C4-2B (cell line): Measurements from ENCODE around the gene CXCR6.

Source experiments
- H3K27ac ChIP-seq: fragments of 450-650 bp; 2 replicates; pipeline ENCODE4 v1.5.1; 2017
- ZFX ChIP-seq: fragments of 450-650 bp; IDR thresholded peaks from 2 replicates; pipeline ENCODE4 v1.6.1; 2017
- TF ChIP-seq, protein P1 (sequence below): fragments of 450-650 bp; conservative IDR thresholded peaks from 2 replicates; pipeline ENCODE4 v1.5.1; 2017; ENCODE audit warnings: mild to moderate bottlenecking

The CXCR6 gene

DNA sequence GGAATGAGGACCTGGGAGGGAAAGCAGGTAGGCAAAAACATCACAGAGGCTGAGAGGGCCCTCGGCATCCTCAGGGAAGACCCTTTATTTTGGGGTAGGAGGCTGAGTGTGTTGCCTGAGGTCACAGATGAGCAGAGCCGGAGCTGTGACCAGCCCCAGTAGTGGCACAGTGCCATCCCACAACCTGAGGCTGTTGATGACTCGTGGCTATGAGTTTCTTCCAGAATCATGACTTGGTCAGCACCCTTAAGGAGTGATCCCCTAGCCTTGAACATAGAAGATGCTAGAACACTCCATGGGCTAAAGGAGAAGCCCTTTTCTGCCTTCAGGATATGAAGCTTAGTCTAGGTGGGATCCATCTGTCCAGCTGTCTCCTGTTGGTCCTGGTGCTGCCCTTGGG, 19.5 kb upstream of the CXCR6 start:
- TF ChIP-seq, protein P1, sequence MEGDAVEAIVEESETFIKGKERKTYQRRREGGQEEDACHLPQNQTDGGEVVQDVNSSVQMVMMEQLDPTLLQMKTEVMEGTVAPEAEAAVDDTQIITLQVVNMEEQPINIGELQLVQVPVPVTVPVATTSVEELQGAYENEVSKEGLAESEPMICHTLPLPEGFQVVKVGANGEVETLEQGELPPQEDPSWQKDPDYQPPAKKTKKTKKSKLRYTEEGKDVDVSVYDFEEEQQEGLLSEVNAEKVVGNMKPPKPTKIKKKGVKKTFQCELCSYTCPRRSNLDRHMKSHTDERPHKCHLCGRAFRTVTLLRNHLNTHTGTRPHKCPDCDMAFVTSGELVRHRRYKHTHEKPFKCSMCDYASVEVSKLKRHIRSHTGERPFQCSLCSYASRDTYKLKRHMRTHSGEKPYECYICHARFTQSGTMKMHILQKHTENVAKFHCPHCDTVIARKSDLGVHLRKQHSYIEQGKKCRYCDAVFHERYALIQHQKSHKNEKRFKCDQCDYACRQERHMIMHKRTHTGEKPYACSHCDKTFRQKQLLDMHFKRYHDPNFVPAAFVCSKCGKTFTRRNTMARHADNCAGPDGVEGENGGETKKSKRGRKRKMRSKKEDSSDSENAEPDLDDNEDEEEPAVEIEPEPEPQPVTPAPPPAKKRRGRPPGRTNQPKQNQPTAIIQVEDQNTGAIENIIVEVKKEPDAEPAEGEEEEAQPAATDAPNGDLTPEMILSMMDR: no peak
- no peak for TF ChIP-seq ZFX
- H3K27ac ChIP-seq: no peak overlapping the region

DNA sequence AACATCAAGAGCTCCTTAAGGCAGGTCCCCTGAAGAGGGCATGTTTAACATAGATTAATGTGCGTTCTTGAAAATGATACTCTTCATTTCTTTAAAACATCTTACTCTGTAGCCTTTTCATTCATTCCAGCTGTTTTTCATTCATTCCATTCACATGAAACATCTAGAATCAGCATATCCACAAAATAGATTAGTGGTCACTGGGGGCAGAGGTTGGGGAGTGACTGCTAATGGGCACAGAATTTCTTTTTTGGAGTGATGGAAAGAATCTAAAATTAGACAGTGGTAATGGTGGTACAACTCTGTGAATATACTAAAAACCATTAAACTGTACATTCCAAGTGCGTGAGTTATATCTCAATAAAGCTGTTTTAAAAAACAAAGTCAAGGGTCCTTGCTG, 15.4 kb upstream of the CXCR6 start:
- TF ChIP-seq, protein P1: no peak
- TF ChIP-seq ZFX: no peak
- no peak overlapping the region for H3K27ac ChIP-seq

DNA sequence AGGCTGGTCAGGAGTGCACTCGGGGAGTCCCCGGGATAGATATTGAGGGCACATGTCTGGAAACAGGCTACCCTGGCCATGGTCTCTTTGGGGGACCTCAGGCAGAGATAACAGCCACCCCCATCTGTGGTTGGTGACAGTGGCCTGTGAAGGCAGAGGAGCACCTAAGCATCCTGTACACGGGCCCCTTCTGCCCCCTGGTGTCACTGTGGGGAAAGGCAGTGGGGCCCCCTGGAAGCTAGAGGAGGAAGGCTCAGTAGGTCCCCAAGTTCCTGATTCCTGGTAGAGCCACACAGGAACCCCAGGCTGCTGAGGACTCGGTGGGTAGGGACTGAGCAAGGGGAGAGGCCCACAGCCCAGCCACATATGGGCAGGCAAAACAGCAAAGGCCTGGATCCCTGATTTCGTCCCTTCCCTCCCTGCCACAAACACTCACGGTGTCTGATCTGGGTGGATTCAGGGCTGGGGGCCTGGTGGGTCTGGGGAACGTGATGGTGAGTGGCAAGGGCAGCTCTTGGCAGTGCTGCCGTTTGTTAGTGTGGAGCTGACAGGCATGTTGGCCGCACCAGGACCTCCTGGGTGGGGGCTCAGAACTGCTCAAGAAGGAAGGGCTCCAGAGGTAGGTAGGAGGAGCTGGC, 14.1 kb upstream of the CXCR6 start:
- TF ChIP-seq, protein P1: peak; percentile 73
- TF ChIP-seq ZFX: no peak
- no peak overlapping the region for H3K27ac ChIP-seq

DNA sequence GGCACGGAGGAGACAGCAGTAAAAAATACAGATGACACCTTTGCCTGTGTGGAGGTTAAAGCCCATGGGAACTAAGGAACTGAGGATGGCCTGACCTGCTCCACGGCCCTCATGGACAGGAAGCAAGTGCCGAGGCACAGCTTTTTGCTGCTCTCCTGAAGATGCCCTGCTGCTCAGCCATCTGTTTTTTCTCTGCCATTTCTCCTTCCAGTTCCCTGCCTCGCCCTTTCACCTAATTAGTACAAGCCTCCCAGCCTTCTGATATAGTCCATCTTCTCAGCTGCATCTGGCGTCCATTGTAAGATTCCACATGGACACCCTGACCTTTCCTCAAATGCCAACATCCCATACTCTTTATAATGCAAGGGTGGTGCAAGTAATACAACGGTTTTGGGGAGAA, 11.8 kb upstream of the CXCR6 start:
- no peak overlapping the region for H3K27ac ChIP-seq
- no peak for TF ChIP-seq ZFX
- TF ChIP-seq, protein P1: no peak

DNA sequence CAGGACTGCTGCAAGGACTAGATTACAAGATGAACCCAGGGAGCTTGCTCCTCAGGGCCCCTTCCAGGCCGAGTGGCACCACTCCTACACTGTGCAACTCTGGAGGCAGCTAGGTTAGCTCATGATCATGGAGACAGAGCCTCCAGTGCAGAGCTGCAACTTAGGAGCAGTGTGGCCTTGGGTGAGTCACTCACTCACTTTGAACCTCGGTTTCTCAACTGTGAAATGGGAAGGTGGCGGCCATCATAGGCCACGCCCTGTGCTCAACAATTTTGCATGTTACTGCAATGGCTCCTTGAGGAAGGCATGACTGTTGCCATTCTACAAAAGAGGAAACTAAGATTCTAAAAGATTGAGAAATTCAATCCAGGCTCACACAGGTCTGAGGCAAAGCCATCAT, 11.2 kb upstream of the CXCR6 start:
- H3K27ac ChIP-seq: no peak overlapping the region
- TF ChIP-seq, protein P1: no peak
- no peak for TF ChIP-seq ZFX

DNA sequence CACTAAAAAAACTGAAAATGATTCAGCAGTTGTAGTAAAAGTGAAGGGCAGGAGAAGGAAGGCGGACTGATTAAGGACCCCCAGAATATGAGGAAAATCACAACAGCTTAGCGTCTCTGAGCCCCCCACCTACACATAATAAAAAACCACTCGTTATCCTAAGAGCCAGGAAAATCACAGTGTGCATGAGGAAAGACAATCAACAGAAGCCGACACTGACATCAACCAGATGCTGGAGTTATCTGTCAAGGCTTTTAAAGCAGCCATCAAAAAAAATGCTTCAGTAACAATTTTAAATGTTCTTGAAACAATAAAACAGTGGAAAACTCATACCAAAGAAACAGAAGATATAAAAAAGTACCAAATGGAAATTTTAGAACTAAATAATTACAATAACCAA, 9.7 kb upstream of the CXCR6 start:
- H3K27ac ChIP-seq: no peak overlapping the region
- TF ChIP-seq ZFX: no peak
- TF ChIP-seq, protein P1: no peak

DNA sequence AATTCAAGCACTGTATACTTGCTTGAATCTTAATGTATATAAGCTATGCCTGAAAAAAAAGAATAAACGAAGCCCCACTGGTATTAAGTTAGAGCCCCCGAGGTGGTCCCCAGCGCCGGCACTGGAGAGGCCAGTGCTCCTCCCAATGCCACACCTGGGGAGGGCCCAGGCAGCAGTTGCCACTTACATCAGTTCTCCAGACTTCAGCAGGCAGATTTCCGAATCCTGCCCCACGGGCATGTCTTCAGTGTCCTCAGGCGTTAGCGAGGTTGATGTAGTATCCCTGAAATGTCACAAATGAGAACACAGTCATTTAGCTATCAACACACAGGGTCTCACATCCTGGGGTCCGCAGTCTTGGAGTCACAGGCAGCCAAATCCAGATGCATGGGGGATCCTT, 7.0 kb upstream of the CXCR6 start:
- no peak overlapping the region for H3K27ac ChIP-seq
- TF ChIP-seq, protein P1: no peak
- TF ChIP-seq ZFX: no peak
